HG02970 (cell line): ENCODE measurements around the gene SMC1B.
"Not testable (repeated sequence)": the region's sequence is repeated elsewhere in the genome, so short reads cannot be mapped to it uniquely, and the experiment has no call there.

ENCODE experiments used
- ATAC-seq: cut with Tn5 transposase; IDR thresholded peaks from one replicate; pipeline ENCODE4 v1.9.1; 2021; ENCODE audit warnings: mild to moderate bottlenecking, moderate library complexity, moderate number of reproducible peaks; ENCODE audit not compliant: unreplicated experiment, low FRiP score

Gene SMC1B

GRCh38 chr22:45413368-45414211 lies at the start of gene SMC1B, which contains the start of gene RIBC2:
TSS of gene SMC1B (minus strand) at chr22:45413599. CDS start at chr22:45413567, 32 bp downstream.
TSS of gene RIBC2 (plus strand) at chr22:45413693. CDS start at chr22:45413887, 194 bp downstream.
- ATAC-seq, result no peak

- ATAC-seq, result no peak
These were observed 48.7 kb upstream of the SMC1B start for GRCh38 chr22:45462034-45462655.

- no peak for ATAC-seq
These were observed 47.1 kb upstream of the SMC1B start for GRCh38 chr22:45460288-45461109.

- no peak for ATAC-seq
These were observed 45.8 kb upstream of the SMC1B start for GRCh38 chr22:45459235-45459634.

GRCh38 chr22:45458532-45458931 lies 45.1 kb upstream of the SMC1B start:
- no peak for ATAC-seq

GRCh38 chr22:45456811-45457210 lies 43.4 kb upstream of the SMC1B start:
- no peak for ATAC-seq

GRCh38 chr22:45455621-45456020 lies 42.2 kb upstream of the SMC1B start:
- ATAC-seq, result no peak

GRCh38 chr22:45455212-45455611 lies 41.8 kb upstream of the SMC1B start:
- ATAC-seq, result no peak

- ATAC-seq, result no peak
These were observed 40.9 kb upstream of the SMC1B start for GRCh38 chr22:45454275-45454674.

- ATAC-seq, result no peak
These were observed 40.4 kb upstream of the SMC1B start for GRCh38 chr22:45453764-45454163.

- no peak for ATAC-seq
These were observed 39.4 kb upstream of the SMC1B start for GRCh38 chr22:45452565-45453379.

GRCh38 chr22:45451972-45452371 lies 38.6 kb upstream of the SMC1B start:
- ATAC-seq, result no peak

GRCh38 chr22:45450921-45451651 lies 37.7 kb upstream of the SMC1B start:
- ATAC-seq, result no peak

GRCh38 chr22:45450101-45450785 lies 36.8 kb upstream of the SMC1B start:
- no peak for ATAC-seq

- ATAC-seq, result not testable (repeated sequence)
These were observed 36.0 kb upstream of the SMC1B start for GRCh38 chr22:45449442-45449841.

- no peak for ATAC-seq
These were observed 35.0 kb upstream of the SMC1B start for GRCh38 chr22:45448431-45448830.

GRCh38 chr22:45447596-45447995 lies 34.2 kb upstream of the SMC1B start:
- not testable (repeated sequence) for ATAC-seq

- no peak for ATAC-seq
These were observed 32.8 kb upstream of the SMC1B start for GRCh38 chr22:45446216-45446615.
